ENCODE results near the gene DEXI.

Gene DEXI

DNA sequence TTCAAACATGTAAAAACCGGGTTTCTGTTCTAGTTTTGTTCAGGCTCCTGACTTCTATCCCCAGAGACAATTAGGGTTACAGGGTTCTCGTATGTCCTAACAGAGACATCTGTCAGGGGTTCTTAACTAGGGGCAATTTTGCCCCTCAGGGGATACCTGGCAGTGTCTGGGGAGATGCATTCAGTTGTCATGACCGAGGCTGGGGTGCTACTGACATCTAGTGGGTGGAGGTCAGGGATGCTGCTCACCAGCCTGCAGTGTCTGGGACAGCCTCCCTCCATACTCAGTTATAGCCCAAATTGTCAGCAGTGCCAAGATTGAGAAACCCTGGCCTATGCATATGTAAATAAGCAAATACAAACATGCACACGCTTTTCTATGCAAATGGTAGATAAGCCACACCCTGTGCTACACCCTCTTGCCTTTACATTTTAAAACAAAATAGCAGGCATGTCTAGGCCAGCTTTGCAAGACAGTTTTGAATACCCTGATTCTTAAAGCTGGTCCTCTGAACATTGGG is 39.5 kb upstream of the DEXI start:
- DNase-seq (ENCODE audit: low read depth, low spot score), result no peak
- no peaks in the 10 kb centered on the region for H3K36me3 ChIP-seq (ENCODE audit: control insufficient read depth, insufficient read depth, low read length)
- H3K4me1 ChIP-seq (ENCODE audit: control insufficient read depth, insufficient read depth, low read length), result no peaks in the 10 kb centered on the region
- no peaks in the 10 kb centered on the region for H3K9me3 ChIP-seq (ENCODE audit: control insufficient read depth, insufficient read depth, low read length)
- no peak overlapping the region for H3K27ac ChIP-seq (ENCODE audit: low read length)
- no peaks in the 10 kb centered on the region for H3K27me3 ChIP-seq (ENCODE audit: control insufficient read depth, insufficient read depth, low read length)
- no peak overlapping the region for H3K4me3 ChIP-seq (ENCODE audit: low read length)
- no CpG with 5 or more reads among the region's 4 CpGs for WGBS (ENCODE audit: insufficient coverage, insufficient read length)

- no peak for DNase-seq (ENCODE audit: low read depth, low spot score)
- Histone ChIP-seq H3K36me3 (ENCODE audit: control insufficient read depth, insufficient read depth, low read length) (no peaks in the 10 kb centered on the region), H3K4me1 (ENCODE audit: control insufficient read depth, insufficient read depth, low read length) (no peaks in the 10 kb centered on the region), H3K27ac (ENCODE audit: low read length) (no peak overlapping the region), H3K4me3 (ENCODE audit: low read length) (no peak overlapping the region), H3K27me3 (ENCODE audit: control insufficient read depth, insufficient read depth, low read length) (no peaks in the 10 kb centered on the region), H3K9me3 (ENCODE audit: control insufficient read depth, insufficient read depth, low read length) (no peaks in the 10 kb centered on the region)
- WGBS (ENCODE audit: insufficient coverage, insufficient read length), result no CpG with 5 or more reads among the region's 3 CpGs
These were observed 38.5 kb upstream of the DEXI start for GRCh38 chr16:10980813-10981212.

DNA sequence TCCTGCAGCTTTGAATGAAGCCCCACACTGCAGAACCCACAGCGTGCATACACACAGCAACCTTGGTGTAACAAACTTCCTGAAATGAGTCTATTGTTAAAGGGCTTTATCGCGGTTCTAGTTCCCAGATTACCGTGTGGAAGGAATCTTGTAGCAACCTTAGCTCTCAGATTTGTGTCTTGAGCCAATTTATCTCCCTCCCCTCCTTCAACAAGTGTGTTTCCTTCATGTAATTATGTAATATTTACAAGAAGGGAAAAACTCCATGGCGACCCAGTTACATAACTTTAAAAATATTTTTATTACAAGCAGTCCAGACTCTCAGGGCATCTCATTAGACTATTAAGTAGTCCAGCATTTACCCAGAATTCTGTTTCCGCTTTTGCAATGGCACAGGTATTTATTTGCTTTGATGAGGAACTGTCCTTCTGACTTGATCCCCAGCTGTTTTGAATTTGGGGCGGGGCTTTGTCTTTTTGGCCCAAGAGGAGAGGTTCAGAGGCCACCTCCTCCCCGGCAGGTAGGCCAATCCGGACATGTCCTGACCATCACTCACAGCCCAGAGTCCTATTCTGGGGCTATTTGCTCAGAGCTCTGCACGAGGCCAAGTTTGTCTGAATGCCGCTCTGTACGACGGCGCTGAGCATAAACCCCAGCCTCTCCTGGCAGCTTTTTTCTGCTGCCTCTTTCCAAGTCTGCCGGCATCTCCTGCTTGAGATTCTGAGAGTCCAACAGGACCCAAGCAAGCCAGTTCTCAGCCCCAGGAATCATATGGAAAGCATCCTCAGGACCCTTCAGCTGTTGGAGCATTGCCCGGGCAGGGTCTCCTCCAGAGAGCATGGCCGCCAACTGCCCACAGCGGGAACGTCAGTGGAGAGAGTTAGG is 37.7 kb upstream of the DEXI start:
- H3K27ac ChIP-seq (ENCODE audit: low read length), result no peak overlapping the region
- no peaks in the 10 kb centered on the region for H3K27me3 ChIP-seq (ENCODE audit: control insufficient read depth, insufficient read depth, low read length)
- H3K4me3 ChIP-seq (ENCODE audit: low read length), result no peak overlapping the region
- no peaks in the 10 kb centered on the region for H3K4me1 ChIP-seq (ENCODE audit: control insufficient read depth, insufficient read depth, low read length)
- H3K9me3 ChIP-seq (ENCODE audit: control insufficient read depth, insufficient read depth, low read length), result no peaks in the 10 kb centered on the region
- no peak for DNase-seq (ENCODE audit: low read depth, low spot score)
- no peaks in the 10 kb centered on the region for H3K36me3 ChIP-seq (ENCODE audit: control insufficient read depth, insufficient read depth, low read length)
- no CpG with 5 or more reads among the region's 19 CpGs for WGBS (ENCODE audit: insufficient coverage, insufficient read length)

- no peak overlapping the region for H3K4me3 ChIP-seq (ENCODE audit: low read length)
- no peaks in the 10 kb centered on the region for H3K4me1 ChIP-seq (ENCODE audit: control insufficient read depth, insufficient read depth, low read length)
- H3K36me3 ChIP-seq (ENCODE audit: control insufficient read depth, insufficient read depth, low read length), result no peaks in the 10 kb centered on the region
- no peak overlapping the region for H3K27ac ChIP-seq (ENCODE audit: low read length)
- DNase-seq (ENCODE audit: low read depth, low spot score), result no peak
- no CpG with 5 or more reads among the region's 14 CpGs for WGBS (ENCODE audit: insufficient coverage, insufficient read length)
- H3K27me3 ChIP-seq (ENCODE audit: control insufficient read depth, insufficient read depth, low read length), result no peaks in the 10 kb centered on the region
- no peaks in the 10 kb centered on the region for H3K9me3 ChIP-seq (ENCODE audit: control insufficient read depth, insufficient read depth, low read length)
These were observed 36.7 kb upstream of the DEXI start for GRCh38 chr16:10978871-10979446.

DNA sequence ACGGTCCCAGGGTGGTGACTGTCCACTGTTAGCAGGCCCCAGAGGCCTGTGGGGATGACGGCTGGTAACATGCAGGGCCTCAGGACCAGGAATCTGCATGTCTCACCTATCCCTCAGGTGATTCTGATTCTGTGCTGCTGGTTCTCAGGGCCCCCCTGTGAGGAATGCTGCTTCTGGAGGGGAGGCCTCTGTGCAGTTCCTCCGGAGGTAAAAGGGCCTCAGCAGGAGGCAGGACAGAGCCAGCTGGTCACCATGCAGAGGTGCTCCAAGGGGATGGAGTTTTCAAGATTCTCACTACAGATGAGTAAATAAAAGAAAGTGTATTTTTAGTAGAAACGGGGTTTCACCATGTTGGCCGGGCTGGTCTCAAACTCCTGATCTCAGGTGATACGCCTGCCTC is 35.9 kb upstream of the DEXI start:
- no CpG with 5 or more reads among the region's 6 CpGs for WGBS (ENCODE audit: insufficient coverage, insufficient read length)
- Histone ChIP-seq H3K4me3 (ENCODE audit: low read length) (no peak overlapping the region), H3K27ac (ENCODE audit: low read length) (no peak overlapping the region), H3K9me3 (ENCODE audit: control insufficient read depth, insufficient read depth, low read length) (no peaks in the 10 kb centered on the region), H3K27me3 (ENCODE audit: control insufficient read depth, insufficient read depth, low read length) (no peaks in the 10 kb centered on the region), H3K36me3 (ENCODE audit: control insufficient read depth, insufficient read depth, low read length) (no peaks in the 10 kb centered on the region), H3K4me1 (ENCODE audit: control insufficient read depth, insufficient read depth, low read length) (no peaks in the 10 kb centered on the region)
- no peak for DNase-seq (ENCODE audit: low read depth, low spot score)

GRCh38 chr16:10976634-10977033 is 34.4 kb upstream of the DEXI start:
- no peak overlapping the region for H3K4me3 ChIP-seq (ENCODE audit: low read length)
- 0 out of 2 replicates have a peak, but pooled peaks cover under 1% of the 10 kb centered on the region for H3K4me1 ChIP-seq (ENCODE audit: control insufficient read depth, insufficient read depth, low read length)
- no CpG with 5 or more reads among the region's 3 CpGs for WGBS (ENCODE audit: insufficient coverage, insufficient read length)
- H3K27ac ChIP-seq (ENCODE audit: low read length), result no peak overlapping the region
- H3K9me3 ChIP-seq (ENCODE audit: control insufficient read depth, insufficient read depth, low read length), result no peaks in the 10 kb centered on the region
- H3K36me3 ChIP-seq (ENCODE audit: control insufficient read depth, insufficient read depth, low read length), result no peaks in the 10 kb centered on the region
- no peaks in the 10 kb centered on the region for H3K27me3 ChIP-seq (ENCODE audit: control insufficient read depth, insufficient read depth, low read length)
- DNase-seq (ENCODE audit: low read depth, low spot score), result no peak

- DNase-seq (ENCODE audit: low read depth, low spot score), result no peak
- no peaks in the 10 kb centered on the region for H3K9me3 ChIP-seq (ENCODE audit: control insufficient read depth, insufficient read depth, low read length)
- no peaks in the 10 kb centered on the region for H3K27me3 ChIP-seq (ENCODE audit: control insufficient read depth, insufficient read depth, low read length)
- H3K4me3 ChIP-seq (ENCODE audit: low read length), result no peak overlapping the region
- WGBS (ENCODE audit: insufficient coverage, insufficient read length), result no CpG with 5 or more reads among the region's 12 CpGs
- H3K4me1 ChIP-seq (ENCODE audit: control insufficient read depth, insufficient read depth, low read length), result 0 out of 2 replicates have a peak, but pooled peaks cover 1% of the 10 kb centered on the region
- H3K27ac ChIP-seq (ENCODE audit: low read length), result no peak overlapping the region
- no peaks in the 10 kb centered on the region for H3K36me3 ChIP-seq (ENCODE audit: control insufficient read depth, insufficient read depth, low read length)
These were observed 30.7 kb upstream of the DEXI start for GRCh38 chr16:10972819-10973464.

- no peak overlapping the region for H3K4me3 ChIP-seq (ENCODE audit: low read length)
- no CpG with 5 or more reads among the region's 4 CpGs for WGBS (ENCODE audit: insufficient coverage, insufficient read length)
- no peaks in the 10 kb centered on the region for H3K36me3 ChIP-seq (ENCODE audit: control insufficient read depth, insufficient read depth, low read length)
- no peaks in the 10 kb centered on the region for H3K9me3 ChIP-seq (ENCODE audit: control insufficient read depth, insufficient read depth, low read length)
- no peak for DNase-seq (ENCODE audit: low read depth, low spot score)
- no peaks in the 10 kb centered on the region for H3K27me3 ChIP-seq (ENCODE audit: control insufficient read depth, insufficient read depth, low read length)
- H3K4me1 ChIP-seq (ENCODE audit: control insufficient read depth, insufficient read depth, low read length), result 0 out of 2 replicates have a peak, but pooled peaks cover 1% of the 10 kb centered on the region
- no peak overlapping the region for H3K27ac ChIP-seq (ENCODE audit: low read length)
These were observed 30.0 kb upstream of the DEXI start for GRCh38 chr16:10972108-10972818.

GRCh38 chr16:10971560-10971961 is 29.3 kb upstream of the DEXI start:
- Histone ChIP-seq H3K27me3 (ENCODE audit: control insufficient read depth, insufficient read depth, low read length) (no peaks in the 10 kb centered on the region), H3K4me1 (ENCODE audit: control insufficient read depth, insufficient read depth, low read length) (0 out of 2 replicates have a peak, but pooled peaks cover 1% of the 10 kb centered on the region), H3K9me3 (ENCODE audit: control insufficient read depth, insufficient read depth, low read length) (no peaks in the 10 kb centered on the region), H3K36me3 (ENCODE audit: control insufficient read depth, insufficient read depth, low read length) (no peaks in the 10 kb centered on the region), H3K27ac (ENCODE audit: low read length) (no peak overlapping the region), H3K4me3 (ENCODE audit: low read length) (no peak overlapping the region)
- peak; percentile 50 for DNase-seq (ENCODE audit: low read depth, low spot score)
- no CpG with 5 or more reads among the region's 3 CpGs for WGBS (ENCODE audit: insufficient coverage, insufficient read length)

DNA sequence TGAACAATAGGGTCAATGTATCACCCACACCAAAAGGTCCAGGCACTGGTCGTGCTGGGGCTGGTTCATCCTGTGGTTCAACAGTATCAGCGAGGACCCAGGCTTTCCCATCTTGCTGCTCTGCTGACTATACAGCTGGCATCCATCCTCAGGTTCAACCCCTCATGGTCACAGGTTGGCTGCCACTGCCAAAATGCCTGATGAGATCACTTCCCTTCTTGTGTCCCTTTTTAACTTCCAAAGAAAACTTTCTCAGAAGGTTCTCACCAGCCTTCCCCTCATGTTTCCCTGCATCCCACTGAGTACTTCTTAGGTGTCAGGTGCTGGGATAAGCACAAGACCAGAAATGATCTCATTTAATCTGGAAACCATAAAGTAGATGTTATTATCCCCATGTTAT is 27.8 kb upstream of the DEXI start:
- no CpG with 5 or more reads among the region's 2 CpGs for WGBS (ENCODE audit: insufficient coverage, insufficient read length)

More for the DNA sequence above, 27.8 kb upstream of the DEXI start:
- Histone ChIP-seq H3K4me1 (ENCODE audit: control insufficient read depth, insufficient read depth, low read length) (0 out of 2 replicates have a peak, but pooled peaks cover 1% of the 10 kb centered on the region), H3K27me3 (ENCODE audit: control insufficient read depth, insufficient read depth, low read length) (no peaks in the 10 kb centered on the region), H3K9me3 (ENCODE audit: control insufficient read depth, insufficient read depth, low read length) (no peaks in the 10 kb centered on the region), H3K27ac (ENCODE audit: low read length) (no peak overlapping the region), H3K4me3 (ENCODE audit: low read length) (no peak overlapping the region), H3K36me3 (ENCODE audit: control insufficient read depth, insufficient read depth, low read length) (no peaks in the 10 kb centered on the region)
- DNase-seq (ENCODE audit: low read depth, low spot score), result no peak
